Urinary bladder (tissue), 4 donors: ENCODE measurements around the gene MORN5. TPM values are rescaled to one million over a fixed set of nuclear protein-coding genes. Genes with fewer than 3 reads are reported as not detected.
A peak's percentile ranks its signal among the peaks of the same experiment; 100 is the strongest.

ENCODE experiments used
- DNase-seq: peaks from one replicate; pipeline ENCODE4 v3.0.0-alpha.2; 2015; ENCODE audit errors: extremely low spot score
- H3K27ac ChIP-seq: one replicate; pipeline ENCODE4 v1.5.1; 2013; ENCODE audit warnings: low read depth, mild to moderate bottlenecking, moderate library complexity
- H3K36me3 ChIP-seq: one replicate; pipeline ENCODE4 v1.6.1; 2013; ENCODE audit warnings: mild to moderate bottlenecking, moderate library complexity; ENCODE audit not compliant: insufficient read depth
- H3K4me1 ChIP-seq: one replicate; pipeline ENCODE4 v1.6.1; 2013; ENCODE audit warnings: mild to moderate bottlenecking, moderate library complexity; ENCODE audit not compliant: insufficient read depth
- H3K4me3 ChIP-seq: one replicate; pipeline ENCODE4 v1.5.1; 2013; ENCODE audit warnings: low read depth, low read length
- WGBS: extraction: QIAGEN DNeasy Blood & Tissue Kit; methylation state at CpG from one replicate; pipeline ENCODE4 v1.1.7; 2013; 5-methylcytosine and 5-hydroxymethylcytosine counted together
- polyA plus RNA-seq: library from polyadenylated mRNA; stranded (reverse); fragments of 200-250 nt; gene quantifications from one replicate; pipeline ENCODE4 v1.2.3, GENCODE V29; 2013
- total RNA-seq: library from RNA; depleted of rRNA; stranded (reverse); fragments of >200 nt; gene quantifications from one replicate; pipeline ENCODE4 v1.2.3, GENCODE V29; 2014
- donor health status: healthy with polysubstance abuse.
- donor health status: healthy.

Gene MORN5
- total and polyA plus RNA-seq, 2 donors = 8.4 to 22.9 TPM

GRCh38 chr9:122225312-122226141 lies 65.8 kb downstream of the MORN5 start:
- no peaks in the 10 kb centered on the region for H3K36me3 ChIP-seq
- H3K27ac ChIP-seq = no peak overlapping the region
- no peaks in the 10 kb centered on the region for H3K4me1 ChIP-seq
- H3K4me3 ChIP-seq = no peak overlapping the region
- 31% methylated on average over 51 of the region's 51 CpGs for WGBS
- no peak for DNase-seq

- 8% methylated on average over 51 of the region's 51 CpGs for WGBS
- no peak overlapping the region for H3K27ac ChIP-seq
- H3K4me3 ChIP-seq = no peak overlapping the region
- no peaks in the 10 kb centered on the region for H3K36me3 ChIP-seq
- no peaks in the 10 kb centered on the region for H3K4me1 ChIP-seq
- no peak for DNase-seq
Observed at GRCh38 chr9:122226142-122226757, 66.5 kb downstream of the MORN5 start.

- 11% methylated on average over 59 of the region's 59 CpGs for WGBS
Observed at GRCh38 chr9:122226758-122227574, 67.3 kb downstream of the MORN5 start.

GRCh38 chr9:122227575-122227900 lies 67.8 kb downstream of the MORN5 start:
- DNase-seq = no peak
- Histone ChIP-seq H3K4me3 (peak overlapping the region; percentile 36), H3K27ac (no peak overlapping the region), H3K4me1 (no peaks in the 10 kb centered on the region), H3K36me3 (no peaks in the 10 kb centered on the region)
- 9% methylated on average over 10 of the region's 10 CpGs for WGBS

More at GRCh38 chr9:122226758-122227574, 67.3 kb downstream of the MORN5 start:
- Histone ChIP-seq H3K4me1 (no peaks in the 10 kb centered on the region), H3K27ac (no peak overlapping the region), H3K4me3 (peak overlapping the region; percentile 36), H3K36me3 (no peaks in the 10 kb centered on the region)
- DNase-seq = no peak

- under 1% methylated on average over 38 of the region's 38 CpGs for WGBS
- H3K4me3 ChIP-seq = peak overlapping the region; percentile 36
- H3K27ac ChIP-seq = no peak overlapping the region
- no peaks in the 10 kb centered on the region for H3K36me3 ChIP-seq
- H3K4me1 ChIP-seq = no peaks in the 10 kb centered on the region
- DNase-seq = no peak
Observed at GRCh38 chr9:122228191-122228567, 68.5 kb downstream of the MORN5 start.

GRCh38 chr9:122228568-122229484 lies 69.1 kb downstream of the MORN5 start, which contains the start of gene LHX6:
Gene LHX6 (minus strand): TSS chr9:122228957. CDS start chr9:122228740, 217 bp downstream.
- no peak for DNase-seq
- peak within 1 kb of the TSS; percentile 36 for H3K4me3 ChIP-seq
- no peaks in the 10 kb centered on the region for H3K4me1 ChIP-seq
- no peaks in the 10 kb centered on the region for H3K36me3 ChIP-seq
- WGBS = 4% methylated on average over 70 of the region's 70 CpGs
- no peak within 1 kb of the TSS for H3K27ac ChIP-seq

- Histone ChIP-seq H3K4me3 (no peak overlapping the region), H3K27ac (no peak overlapping the region), H3K36me3 (no peaks in the 10 kb centered on the region), H3K4me1 (no peaks in the 10 kb centered on the region)
- 41% methylated on average over 4 of the region's 4 CpGs for WGBS
- no peak for DNase-seq
Observed at GRCh38 chr9:122229485-122229837, 69.8 kb downstream of the MORN5 start.

- Histone ChIP-seq H3K4me3 (no peak overlapping the region), H3K4me1 (no peaks in the 10 kb centered on the region), H3K36me3 (no peaks in the 10 kb centered on the region), H3K27ac (no peak overlapping the region)
- 64% methylated on average over 6 of the region's 6 CpGs for WGBS
- DNase-seq = no peak
Observed at GRCh38 chr9:122232796-122233306, 73.1 kb downstream of the MORN5 start.

- H3K4me1 ChIP-seq = no peaks in the 10 kb centered on the region
- 78% methylated on average over 7 of the region's 7 CpGs for WGBS
- no peak overlapping the region for H3K4me3 ChIP-seq
- DNase-seq = no peak
- H3K27ac ChIP-seq = no peak overlapping the region
- no peaks in the 10 kb centered on the region for H3K36me3 ChIP-seq
Observed at GRCh38 chr9:122234022-122234748, 74.5 kb downstream of the MORN5 start.

- Histone ChIP-seq H3K4me3 (no peak overlapping the region), H3K36me3 (no peaks in the 10 kb centered on the region), H3K27ac (no peak overlapping the region), H3K4me1 (no peaks in the 10 kb centered on the region)
- no peak for DNase-seq
- 59% methylated on average over 10 of the region's 10 CpGs for WGBS
Observed at GRCh38 chr9:122236681-122237080, 77.0 kb downstream of the MORN5 start.

GRCh38 chr9:122239722-122240121 lies 80.0 kb downstream of the MORN5 start:
- WGBS = 74% methylated on average over 5 of the region's 5 CpGs
- Histone ChIP-seq H3K27ac (no peak overlapping the region), H3K36me3 (peaks cover 5% of the 10 kb centered on the region), H3K4me1 (no peaks in the 10 kb centered on the region), H3K4me3 (no peak overlapping the region)
- DNase-seq = no peak

- H3K4me1 ChIP-seq = no peaks in the 10 kb centered on the region
- no peak overlapping the region for H3K27ac ChIP-seq
- 68% methylated on average over 3 of the region's 3 CpGs for whole genome bisulfite sequencing
- H3K4me3 ChIP-seq = no peak overlapping the region
- no peak for DNase-seq
- peaks cover 7% of the 10 kb centered on the region for H3K36me3 ChIP-seq
Observed at GRCh38 chr9:122244349-122244748, 84.6 kb downstream of the MORN5 start.
